ENCODE measurements around the gene MMP20. TPM values are rescaled to one million over a fixed set of nuclear protein-coding genes. Genes with fewer than 3 reads are reported as not detected.

Gene MMP20
- total RNA-seq, 1 experiment from 2014 or later = not detected

- ChIA-PET POLR2A (interaction anchor here (0.6 kb wide), 2 partner anchors 275 to 1769 kb away, joined by 3 read pairs; no protein-coding TSS in a partner anchor), CTCF (interaction anchor here (0.7 kb wide), 1 partner anchor 434 kb away, joined by 4 read pairs; no protein-coding TSS in a partner anchor)
- BruUV-seq (replicated peaks) = no TSS peak
- H3K27ac Mint-ChIP-seq (ENCODE audit: low read depth, unreplicated experiment) = no peak overlapping the region
- intact Hi-C loops (cut with micrococcal nuclease) = no loop called here
- no peaks in the 10 kb centered on the region for H3K27me3 Mint-ChIP-seq (ENCODE audit: insufficient read depth, unreplicated experiment)
- H3K36me3 Mint-ChIP-seq (ENCODE audit: insufficient read depth, unreplicated experiment) = no peaks in the 10 kb centered on the region
- H3K4me3 Mint-ChIP-seq (ENCODE audit: unreplicated experiment) = no peak overlapping the region
- TF ChIP-seq CTCF (IDR thresholded peaks at IDR 0.05; ENCODE audit: unreplicated experiment) = no peak
- no peaks in the 10 kb centered on the region for H3K9me3 Mint-ChIP-seq (ENCODE audit: unreplicated experiment)
- no peaks in the 10 kb centered on the region for H3K4me1 Mint-ChIP-seq (ENCODE audit: insufficient read depth, unreplicated experiment)
- DNase-seq (ENCODE audit: unreplicated experiment) = no peak
Measured at GRCh38 chr11:102626676-102627075, 1.5 kb upstream of the MMP20 start.

GRCh38 chr11:102623998-102624397, 1.1 kb downstream of the MMP20 start:
- no peaks in the 10 kb centered on the region for H3K9me3 Mint-ChIP-seq (ENCODE audit: unreplicated experiment)
- BruUV-seq (replicated peaks) = no TSS peak
- H3K4me1 Mint-ChIP-seq (ENCODE audit: insufficient read depth, unreplicated experiment) = peaks cover 8% of the 10 kb centered on the region
- no peaks in the 10 kb centered on the region for H3K36me3 Mint-ChIP-seq (ENCODE audit: insufficient read depth, unreplicated experiment)
- intact Hi-C loops (cut with micrococcal nuclease) = no loop called here
- no peak for TF ChIP-seq CTCF (IDR thresholded peaks at IDR 0.05; ENCODE audit: unreplicated experiment)
- H3K27me3 Mint-ChIP-seq (ENCODE audit: insufficient read depth, unreplicated experiment) = no peaks in the 10 kb centered on the region
- no peak overlapping the region for H3K27ac Mint-ChIP-seq (ENCODE audit: low read depth, unreplicated experiment)
- ChIA-PET POLR2A (no interaction called here), CTCF (interaction anchor here (0.6 to 4.3 kb wide), 3 partner anchors 10 to 42 kb away, joined by 3 to 22 read pairs (median 5); no protein-coding TSS in a partner anchor)
- H3K4me3 Mint-ChIP-seq (ENCODE audit: unreplicated experiment) = no peak overlapping the region
- DNase-seq (ENCODE audit: unreplicated experiment) = no peak

- Mint-ChIP-seq H3K4me3 (ENCODE audit: unreplicated experiment) (no peak overlapping the region), H3K4me1 (ENCODE audit: insufficient read depth, unreplicated experiment) (peaks cover 8% of the 10 kb centered on the region), H3K27me3 (ENCODE audit: insufficient read depth, unreplicated experiment) (no peaks in the 10 kb centered on the region), H3K36me3 (ENCODE audit: insufficient read depth, unreplicated experiment) (no peaks in the 10 kb centered on the region), H3K9me3 (ENCODE audit: unreplicated experiment) (no peaks in the 10 kb centered on the region), H3K27ac (ENCODE audit: low read depth, unreplicated experiment) (no peak overlapping the region)
- no peak for TF ChIP-seq CTCF (IDR thresholded peaks at IDR 0.05; ENCODE audit: unreplicated experiment)
- intact Hi-C loops (cut with micrococcal nuclease) = no loop called here
- ChIA-PET CTCF (interaction anchor here (0.6 to 4.3 kb wide), 3 partner anchors 10 to 1274 kb away, joined by 3 to 22 read pairs (median 7); no protein-coding TSS in a partner anchor), POLR2A (no interaction called here)
- no peak for DNase-seq (ENCODE audit: unreplicated experiment)
- BruUV-seq (replicated peaks) = no TSS peak
Measured at GRCh38 chr11:102623128-102623527, 2.0 kb downstream of the MMP20 start.

GRCh38 chr11:102622258-102622657, 2.9 kb downstream of the MMP20 start:
- no TSS peak for BruUV-seq (replicated peaks)
- no peak for TF ChIP-seq CTCF (IDR thresholded peaks at IDR 0.05; ENCODE audit: unreplicated experiment)
- Mint-ChIP-seq H3K4me1 (ENCODE audit: insufficient read depth, unreplicated experiment) (peaks cover 8% of the 10 kb centered on the region), H3K4me3 (ENCODE audit: unreplicated experiment) (no peak overlapping the region), H3K27me3 (ENCODE audit: insufficient read depth, unreplicated experiment) (no peaks in the 10 kb centered on the region), H3K36me3 (ENCODE audit: insufficient read depth, unreplicated experiment) (no peaks in the 10 kb centered on the region), H3K27ac (ENCODE audit: low read depth, unreplicated experiment) (no peak overlapping the region), H3K9me3 (ENCODE audit: unreplicated experiment) (no peaks in the 10 kb centered on the region)
- no peak for DNase-seq (ENCODE audit: unreplicated experiment)
- ChIA-PET CTCF (interaction anchor here (0.5 to 4.3 kb wide), 4 partner anchors 9 to 762 kb away, joined by 5 to 22 read pairs (median 6); no protein-coding TSS in a partner anchor), POLR2A (interaction anchor here (1.3 kb wide), 1 partner anchor 9 kb away, joined by 3 read pairs; no protein-coding TSS in a partner anchor)
- intact Hi-C loops (cut with micrococcal nuclease) = no loop called here
